ENCODE data around the gene SLC6A1. TPM values are rescaled to one million over a fixed set of nuclear protein-coding genes. Genes with fewer than 3 reads are reported as not detected.

Gene SLC6A1
- total RNA-seq, 1 donor from 2014 or later = not detected

DNA sequence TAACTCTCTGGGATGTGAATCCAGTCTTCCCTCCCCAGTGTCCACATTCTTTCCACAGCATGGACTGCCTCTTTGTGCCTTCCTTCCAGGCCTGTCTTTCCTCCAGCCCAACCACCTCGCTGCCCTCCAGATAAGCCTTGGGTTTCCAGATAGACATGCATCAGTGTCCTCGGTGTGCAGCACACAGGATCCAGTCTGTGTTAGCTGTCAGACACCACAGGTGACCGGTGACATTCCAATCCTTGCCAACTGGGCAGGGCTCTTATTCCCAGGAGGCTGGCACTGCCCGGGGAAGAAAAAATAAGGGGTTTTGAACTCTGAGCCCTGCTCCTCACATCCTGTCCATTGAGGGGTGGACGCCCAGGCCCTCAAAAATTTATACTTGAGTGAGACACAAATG, 6.0 kb upstream of the SLC6A1 start:
- H3K4me3 Mint-ChIP-seq (ENCODE audit: low read depth) = no peak overlapping the region
- peaks cover 5% of the 10 kb centered on the region for H3K4me1 Mint-ChIP-seq (ENCODE audit: low read depth)
- peaks cover 52% of the 10 kb centered on the region for H3K27me3 Mint-ChIP-seq
- H3K9me3 Mint-ChIP-seq (ENCODE audit: low read depth) = no peaks in the 10 kb centered on the region
- H3K27ac Mint-ChIP-seq = no peak overlapping the region
- no peaks in the 10 kb centered on the region for H3K36me3 Mint-ChIP-seq (ENCODE audit: insufficient read depth)
- no peak for DNase-seq (ENCODE audit: low spot score, unreplicated experiment)
- TF ChIP-seq, protein P1, sequence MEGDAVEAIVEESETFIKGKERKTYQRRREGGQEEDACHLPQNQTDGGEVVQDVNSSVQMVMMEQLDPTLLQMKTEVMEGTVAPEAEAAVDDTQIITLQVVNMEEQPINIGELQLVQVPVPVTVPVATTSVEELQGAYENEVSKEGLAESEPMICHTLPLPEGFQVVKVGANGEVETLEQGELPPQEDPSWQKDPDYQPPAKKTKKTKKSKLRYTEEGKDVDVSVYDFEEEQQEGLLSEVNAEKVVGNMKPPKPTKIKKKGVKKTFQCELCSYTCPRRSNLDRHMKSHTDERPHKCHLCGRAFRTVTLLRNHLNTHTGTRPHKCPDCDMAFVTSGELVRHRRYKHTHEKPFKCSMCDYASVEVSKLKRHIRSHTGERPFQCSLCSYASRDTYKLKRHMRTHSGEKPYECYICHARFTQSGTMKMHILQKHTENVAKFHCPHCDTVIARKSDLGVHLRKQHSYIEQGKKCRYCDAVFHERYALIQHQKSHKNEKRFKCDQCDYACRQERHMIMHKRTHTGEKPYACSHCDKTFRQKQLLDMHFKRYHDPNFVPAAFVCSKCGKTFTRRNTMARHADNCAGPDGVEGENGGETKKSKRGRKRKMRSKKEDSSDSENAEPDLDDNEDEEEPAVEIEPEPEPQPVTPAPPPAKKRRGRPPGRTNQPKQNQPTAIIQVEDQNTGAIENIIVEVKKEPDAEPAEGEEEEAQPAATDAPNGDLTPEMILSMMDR (IDR thresholded peaks at IDR 0.05; ENCODE audit: unreplicated experiment) = no peak

DNA sequence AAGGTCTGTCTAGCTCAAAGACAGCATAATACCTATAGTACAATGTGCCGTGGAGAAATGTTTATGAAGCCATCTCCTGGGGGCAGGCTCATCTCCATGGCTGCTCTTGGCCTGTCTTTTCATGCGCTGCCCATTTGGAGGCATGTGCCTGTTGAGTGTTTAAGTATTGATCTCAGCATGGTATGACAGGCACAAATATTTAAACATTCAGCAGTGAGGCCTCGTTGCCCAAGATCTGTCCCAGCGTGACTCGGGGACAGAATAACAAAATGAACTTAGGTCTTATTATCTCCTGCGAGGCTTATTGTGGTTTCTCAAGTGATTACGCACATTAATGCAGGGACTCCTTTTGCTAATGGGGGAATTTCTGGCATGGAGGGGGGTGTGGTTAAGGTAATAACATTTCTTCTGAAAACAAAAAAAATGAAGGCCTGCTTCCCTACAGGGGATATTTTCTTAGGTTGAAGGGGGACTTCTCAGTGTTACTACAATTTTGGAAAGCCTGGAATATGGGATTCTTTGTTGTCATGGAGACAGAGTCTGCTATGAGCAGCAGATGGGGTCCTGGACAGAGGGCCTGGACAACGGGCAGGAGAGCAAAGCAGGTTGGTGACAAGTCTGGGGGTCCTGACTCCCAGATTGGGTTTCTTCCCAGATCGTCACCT, 4.4 kb upstream of the SLC6A1 start:
- DNase-seq (ENCODE audit: low spot score, unreplicated experiment) = no peak
- peaks cover 7% of the 10 kb centered on the region for H3K4me1 Mint-ChIP-seq (ENCODE audit: low read depth)
- no peak overlapping the region for H3K27ac Mint-ChIP-seq
- no peak overlapping the region for H3K4me3 Mint-ChIP-seq (ENCODE audit: low read depth)
- TF ChIP-seq, protein P1 (IDR thresholded peaks at IDR 0.05; ENCODE audit: unreplicated experiment) = no peak
- no peaks in the 10 kb centered on the region for H3K36me3 Mint-ChIP-seq (ENCODE audit: insufficient read depth)
- H3K9me3 Mint-ChIP-seq (ENCODE audit: low read depth) = no peaks in the 10 kb centered on the region
- peaks cover 46% of the 10 kb centered on the region for H3K27me3 Mint-ChIP-seq

DNA sequence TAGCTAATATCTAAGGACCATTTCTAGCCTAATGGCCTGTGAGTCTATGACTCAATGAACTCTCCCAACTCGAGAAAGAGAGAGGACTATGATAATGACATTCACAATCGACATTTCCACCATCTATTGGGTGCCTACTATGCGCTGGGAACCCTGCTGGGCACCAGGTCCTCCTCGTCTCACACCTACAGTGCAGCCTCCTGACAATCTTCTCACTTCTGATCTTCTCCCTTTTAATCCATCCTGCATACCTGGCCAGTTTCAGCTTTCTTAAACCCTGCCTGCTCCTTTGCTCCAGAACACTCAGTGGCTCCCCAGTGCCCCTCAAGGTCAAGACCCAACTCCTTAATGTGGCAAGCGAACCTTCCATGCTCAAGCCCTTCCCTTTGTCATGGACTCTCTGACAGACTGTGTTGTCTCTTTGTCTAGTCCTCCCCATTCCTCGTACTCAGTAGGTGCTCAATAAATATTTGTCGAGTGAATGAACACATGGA, 3.5 kb upstream of the SLC6A1 start:
- Mint-ChIP-seq H3K27ac (no peak overlapping the region), H3K4me1 (ENCODE audit: low read depth) (peaks cover 7% of the 10 kb centered on the region), H3K27me3 (peaks cover 54% of the 10 kb centered on the region), H3K9me3 (ENCODE audit: low read depth) (no peaks in the 10 kb centered on the region), H3K4me3 (ENCODE audit: low read depth) (no peak overlapping the region), H3K36me3 (ENCODE audit: insufficient read depth) (no peaks in the 10 kb centered on the region)
- no peak for DNase-seq (ENCODE audit: low spot score, unreplicated experiment)
- TF ChIP-seq, protein P1 (IDR thresholded peaks at IDR 0.05; ENCODE audit: unreplicated experiment) = no peak

- peaks cover 90% of the 10 kb centered on the region for H3K27me3 Mint-ChIP-seq
- no peaks in the 10 kb centered on the region for H3K9me3 Mint-ChIP-seq (ENCODE audit: low read depth)
- no peaks in the 10 kb centered on the region for H3K36me3 Mint-ChIP-seq (ENCODE audit: insufficient read depth)
- peaks cover 5% of the 10 kb centered on the region for H3K4me1 Mint-ChIP-seq (ENCODE audit: low read depth)
- DNase-seq (ENCODE audit: low spot score, unreplicated experiment) = no peak
- TF ChIP-seq, protein P1 (IDR thresholded peaks at IDR 0.05; ENCODE audit: unreplicated experiment) = no peak
- no peak overlapping the region for H3K4me3 Mint-ChIP-seq (ENCODE audit: low read depth)
- no peak overlapping the region for H3K27ac Mint-ChIP-seq
Observed at GRCh38 chr3:10992943-10993728, 588 bp downstream of the SLC6A1 start.

DNA sequence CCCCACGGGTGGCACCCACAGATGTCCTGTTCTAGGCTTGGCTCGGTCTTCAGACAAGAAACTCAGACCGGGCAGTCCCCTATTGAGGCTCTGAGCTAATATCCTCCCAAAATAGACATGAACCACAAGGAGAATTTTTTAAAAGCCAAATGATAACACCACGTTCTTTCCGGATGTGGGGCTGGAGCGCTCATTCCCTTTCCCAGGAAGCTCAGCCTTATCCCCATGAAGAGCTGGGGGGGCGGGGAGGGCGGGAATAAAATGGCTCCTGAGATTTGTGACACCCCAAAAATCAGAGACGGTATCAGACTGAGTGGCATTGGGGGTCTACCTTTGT, 1.1 kb downstream of the SLC6A1 start:
- TF ChIP-seq, protein P1 (IDR thresholded peaks at IDR 0.05; ENCODE audit: unreplicated experiment) = no peak
- DNase-seq (ENCODE audit: low spot score, unreplicated experiment) = no peak
- Mint-ChIP-seq H3K9me3 (ENCODE audit: low read depth) (no peaks in the 10 kb centered on the region), H3K4me1 (ENCODE audit: low read depth) (peaks cover 3% of the 10 kb centered on the region), H3K4me3 (ENCODE audit: low read depth) (no peak overlapping the region), H3K27ac (no peak overlapping the region), H3K36me3 (ENCODE audit: insufficient read depth) (no peaks in the 10 kb centered on the region), H3K27me3 (peaks cover 92% of the 10 kb centered on the region)

Measured in progenitor cell of endocrine pancreas (in vitro differentiated cells).